K562 (cell line): Measurements from ENCODE around the gene METTL8. TPM values are rescaled to one million over a fixed set of nuclear protein-coding genes. Genes with fewer than 3 reads are reported as not detected.
A peak's percentile ranks its signal among the peaks of the same experiment; 100 is the strongest.

Experiments
- ATAC-seq: fragments of 200-7000 bp; cut with Tn5 transposase; 3 replicates; pipeline ENCODE4 v1.9.1; 2020; ENCODE audit warnings: moderate library complexity
- BruUV-seq: library from RNA; stranded (reverse); fragments of 400-500 nt; replicated peaks from 2 replicates; lab custom pipeline; 2021; lab: Mats Ljungman, UMichigan
- CTCF ChIA-PET: fragments of 300-600 bp; formaldehyde crosslinking; extraction: SDS; loops from one replicate; lab custom pipeline; 2021; ENCODE audit warnings: low intra/inter-chr PET ratio; lab: Yijun Ruan, JAX
- POLR2A ChIA-PET: fragments of 300-600, 350-650 bp; sonication (Branson Sonifier 250); formaldehyde crosslinking; extraction: SDS; loops from one replicate; lab custom pipeline; 2021; ENCODE audit warnings: antibody characterized with exemption, inconsistent platforms; lab: Yijun Ruan, JAX
- DNase-seq, 4 experiments: peaks; one replicate each; pipeline versions ENCODE4 v3.0.0 to v3.0.0-alpha.2; 2011 to 2018; ENCODE audit warnings: low spot score in 3 of 4, mixed read lengths in 3 of 4; ENCODE audit errors: extremely low read depth in 1 of 4
- FAIRE-seq: peaks from 2 replicates; lab custom pipeline; 2011; peaks lifted over from hg19 to GRCh38; lab: Jason Lieb, UNC
- H2AFZ ChIP-seq: 2 replicates; pipeline ENCODE4 v1.6.0; 2011; ENCODE audit warnings: low read depth, low read length, control low read depth, inconsistent platforms
- H3K27ac ChIP-seq: fragments of 200-600 bp; 3 replicates; pipeline ENCODE4 v1.8.0; 2011; ENCODE audit warnings: low read depth, mild to moderate bottlenecking, control low read depth, inconsistent platforms, low read length, moderate library complexity, mixed read lengths; ENCODE audit errors: extremely low read depth
- H3K27me3 ChIP-seq, 2 experiments: fragments of 300-600 bp in 1 of 2; 2 replicates in 1 of 2; 3 replicates in 1 of 2; pipeline versions ENCODE4 v1.6.0 to v1.8.0; 2011; ENCODE audit warnings: inconsistent platforms in 2 of 2, low read length in 2 of 2, mild to moderate bottlenecking in 1 of 2, mixed read lengths in 1 of 2, moderate library complexity in 1 of 2; ENCODE audit not compliant: control insufficient read depth in 2 of 2, insufficient read depth in 2 of 2
- H3K36me3 ChIP-seq: fragments of 300-600 bp; 3 replicates; pipeline ENCODE4 v1.8.0; 2011; ENCODE audit warnings: mild to moderate bottlenecking, low read length, inconsistent platforms; ENCODE audit not compliant: control insufficient read depth, insufficient read depth
- H3K4me1 ChIP-seq, 2 experiments: fragments of 200-600 bp in 1 of 2; replicated peaks in 1 of 2; 2 replicates in 1 of 2; 3 replicates in 1 of 2; pipeline versions ENCODE4 v1.5.1 to v1.8.0; 2011; ENCODE audit warnings: inconsistent platforms in 2 of 2, low read length in 2 of 2, mild to moderate bottlenecking in 1 of 2, mixed read lengths in 1 of 2, moderate library complexity in 1 of 2; ENCODE audit not compliant: control insufficient read depth in 2 of 2, insufficient read depth in 2 of 2
- H3K4me2 ChIP-seq: 2 replicates; pipeline ENCODE4 v1.6.1; 2011; ENCODE audit warnings: low read length, control low read depth, inconsistent platforms, mixed read lengths; ENCODE audit not compliant: insufficient read depth
- H3K4me3 ChIP-seq: fragments of 200-600 bp; sonication (generic), shearing (Covaris generic); 2 replicates; pipeline ENCODE4 v1.5.1; 2016; ENCODE audit warnings: control low read depth, inconsistent platforms
- H3K79me2 ChIP-seq: fragments of 200-600 bp; 3 replicates; pipeline ENCODE4 v1.8.0; 2011; ENCODE audit warnings: low read length, inconsistent platforms; ENCODE audit not compliant: control insufficient read depth, insufficient read depth
- H3K9ac ChIP-seq, 2 experiments: 2 replicates each; pipeline versions ENCODE4 v1.6.0 to v1.6.1; 2011; ENCODE audit warnings: low read depth in 2 of 2, low read length in 2 of 2, control low read depth in 1 of 2, inconsistent platforms in 1 of 2, mild to moderate bottlenecking in 1 of 2, mixed read lengths in 1 of 2; ENCODE audit not compliant: insufficient read depth in 1 of 2
- H3K9me1 ChIP-seq: one replicate; pipeline ENCODE4 v1.6.0; 2011; ENCODE audit warnings: inconsistent platforms, mild to moderate bottlenecking, low read length, moderate library complexity; ENCODE audit not compliant: control insufficient read depth, insufficient read depth
- H3K9me3 ChIP-seq: replicated peaks from 2 replicates; pipeline ENCODE4 v1.5.1; 2011; ENCODE audit warnings: low read depth, low read length, inconsistent platforms; ENCODE audit not compliant: control insufficient read depth, insufficient read depth
- H4K20me1 ChIP-seq: replicated peaks from 2 replicates; pipeline ENCODE4 v1.6.1; 2011; ENCODE audit warnings: low read length, inconsistent platforms, mixed read lengths; ENCODE audit not compliant: control insufficient read depth, insufficient read depth
- ATF7 ChIP-seq: fragments of 450-650 bp; IDR thresholded peaks from 2 replicates; pipeline ENCODE4 v1.7.1; 2014; ENCODE audit warnings: mild to moderate bottlenecking, moderate library complexity
- BMI1 ChIP-seq: fragments of 150-350 bp; IDR thresholded peaks from 2 replicates; pipeline ENCODE4 v1.6.1; 2014; ENCODE audit warnings: low read length
- JUND ChIP-seq, 2 experiments: IDR thresholded peaks; 2 replicates in 1 of 2; 3 replicates in 1 of 2; pipeline ENCODE4 v1.6.1; 2011; ENCODE audit warnings: borderline replicate concordance in 2 of 2, low read depth in 2 of 2, low read length in 2 of 2, improper control_type of control experiment in 1 of 2, missing biosample characterization in 1 of 2, missing genetic modification characterization in 1 of 2, missing genetic modification reagents in 1 of 2
- WGBS: fragments of 100-300 bp; shearing (Covaris generic); methylation state at CpG from one replicate; pipeline ENCODE4 v1.1.6; 2016; ENCODE audit warnings: low coverage, mixed read lengths; ENCODE audit not compliant: insufficient coverage; ENCODE audit errors: missing lambda C conversion rate; 5-methylcytosine and 5-hydroxymethylcytosine counted together
- in situ Hi-C: fragments of 300-500 bp; cut with MboI; formaldehyde crosslinking; loops from 4 replicates; pipeline ENCODE4 v1.15.0; 2018; ENCODE audit warnings: inconsistent platforms, mixed read lengths
- intact Hi-C: fragments of 100-400 bp; cut with micrococcal nuclease; formaldehyde crosslinking; loops from 2 replicates; pipeline ENCODE4 v1.14.2; 2022
- polyA plus RNA-seq, 8 experiments: library from polyadenylated mRNA; depleted of rRNA in 4 of 8; stranded (reverse) in 5 of 8; unstranded in 3 of 8; fragments of >200 nt; fragmentation: Nextera tagmentation in 2 of 8; fragmentation: Illumina TruSeq in 1 of 8; extraction: Ambion mirVana in 2 of 8; extraction: Trizol in 1 of 8; gene quantifications; 2 replicates each; pipeline versions ENCODE4 v1.2.1 to v1.2.3, GENCODE V29; 2011 to 2014; ENCODE audit warnings: inconsistent platforms in 1 of 8, missing spikeins in 1 of 8
- total RNA-seq, 7 experiments: library from RNA; depleted of rRNA in 6 of 7; stranded (reverse); fragments of >200 nt in 6 of 7; fragmentation: Illumina TruSeq in 2 of 7; extraction: Trizol in 2 of 7; gene quantifications; 2 replicates each; pipeline versions ENCODE4 v1.2.1 to v1.2.3, GENCODE V29; 2011 to 2021; ENCODE audit warnings: low replicate concordance in 1 of 7

Gene METTL8
- total and polyA plus RNA-seq, 9 of the 15 experiments (the other 6 are each of a cell fraction or from before 2014, with no cell fraction given): 12.9 to 52.6 (median 33.7) TPM

GRCh38 chr2:171348056-171348455 is 85.7 kb downstream of the METTL8 start (continued):
- TF ChIP-seq JUND (IDR thresholded peaks at IDR 0.05; ENCODE audit: borderline replicate concordance, low read depth, low read length) (no peak), JUND (tag; IDR thresholded peaks at IDR 0.05; ENCODE audit: borderline replicate concordance, low read depth, low read length) (no peak)

DNA sequence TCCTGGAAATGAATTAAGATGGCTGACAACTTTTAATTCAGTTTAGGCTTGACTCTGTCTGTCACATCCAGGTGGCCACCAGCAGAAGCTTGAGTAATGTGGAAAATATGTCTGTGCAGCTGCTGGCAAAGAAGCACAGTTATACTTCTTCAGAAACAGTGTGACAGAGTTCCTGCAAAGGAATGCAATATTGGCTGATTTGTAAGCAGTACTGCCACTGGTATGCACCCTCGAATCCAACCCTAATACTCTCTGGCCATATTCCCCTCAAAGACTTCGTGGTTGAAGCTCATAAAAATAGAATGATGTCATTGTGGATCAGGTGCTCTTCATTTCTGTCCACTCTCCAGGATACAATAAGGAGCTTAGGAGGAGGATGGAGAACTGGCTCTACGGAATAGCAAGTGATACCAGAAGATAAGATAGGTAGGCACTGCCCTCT is 86.2 kb downstream of the METTL8 start:
- H3K9ac ChIP-seq: no peak overlapping the region
- intact Hi-C loops: no loop called here
- DNase-seq (no peak), ATAC-seq (peak; percentile 33), FAIRE-seq (no peak)
- H3K27me3 ChIP-seq: no peaks in the 10 kb centered on the region
- H3K4me3 ChIP-seq: no peak overlapping the region
- no peaks in the 10 kb centered on the region for H3K9me3 ChIP-seq
- TF ChIP-seq ATF7 (peak; percentile 66; the same call in 1 of the 2 replicates), BMI1 (no peak)
- H3K27ac ChIP-seq: no peak overlapping the region
- H3K4me1 ChIP-seq: peaks cover 0 to 4% of the 10 kb centered on the region in 2 experiments; a peak in 1 of 5 replicates
- ChIA-PET POLR2A (interaction anchor here (0.9 to 1.0 kb wide), 2 partner anchors 8 to 9 kb away, joined by 3 read pairs; no protein-coding TSS in a partner anchor), CTCF (no interaction called here)
- no peaks in the 10 kb centered on the region for H3K79me2 ChIP-seq
- H2AFZ ChIP-seq: no peak overlapping the region
- no TSS peak for BruUV-seq
- in situ Hi-C loops: no loop called here
- H4K20me1 ChIP-seq: no peaks in the 10 kb centered on the region
- H3K9me1 ChIP-seq: no peaks in the 10 kb centered on the region
- 39% methylated on average over 3 of the region's 3 CpGs for WGBS
- no peak overlapping the region for H3K4me2 ChIP-seq
- H3K36me3 ChIP-seq: no peaks in the 10 kb centered on the region
